GM10266 (cell line): ENCODE results near the gene DOCK3.

Experiments used
- DNase-seq: peaks from one replicate; pipeline ENCODE4 v3.0.0; 2012; ENCODE audit errors: extremely low spot score
- CTCF ChIP-seq: IDR thresholded peaks from 2 replicates; pipeline ENCODE4 v1.5.1; 2012; ENCODE audit warnings: mild to moderate bottlenecking, low read depth; ENCODE audit not compliant: control insufficient read depth, insufficient read depth; ENCODE audit errors: missing control alignments

Gene DOCK3

GRCh38 chr3:50674349-50675178 lies at the start of gene DOCK3:
Gene DOCK3, plus strand, starts transcription at chr3:50674927. Its CDS starts 337 bp downstream, at chr3:50675264.
- TF ChIP-seq CTCF, result no peak
- peak; percentile 85 for DNase-seq

DNA sequence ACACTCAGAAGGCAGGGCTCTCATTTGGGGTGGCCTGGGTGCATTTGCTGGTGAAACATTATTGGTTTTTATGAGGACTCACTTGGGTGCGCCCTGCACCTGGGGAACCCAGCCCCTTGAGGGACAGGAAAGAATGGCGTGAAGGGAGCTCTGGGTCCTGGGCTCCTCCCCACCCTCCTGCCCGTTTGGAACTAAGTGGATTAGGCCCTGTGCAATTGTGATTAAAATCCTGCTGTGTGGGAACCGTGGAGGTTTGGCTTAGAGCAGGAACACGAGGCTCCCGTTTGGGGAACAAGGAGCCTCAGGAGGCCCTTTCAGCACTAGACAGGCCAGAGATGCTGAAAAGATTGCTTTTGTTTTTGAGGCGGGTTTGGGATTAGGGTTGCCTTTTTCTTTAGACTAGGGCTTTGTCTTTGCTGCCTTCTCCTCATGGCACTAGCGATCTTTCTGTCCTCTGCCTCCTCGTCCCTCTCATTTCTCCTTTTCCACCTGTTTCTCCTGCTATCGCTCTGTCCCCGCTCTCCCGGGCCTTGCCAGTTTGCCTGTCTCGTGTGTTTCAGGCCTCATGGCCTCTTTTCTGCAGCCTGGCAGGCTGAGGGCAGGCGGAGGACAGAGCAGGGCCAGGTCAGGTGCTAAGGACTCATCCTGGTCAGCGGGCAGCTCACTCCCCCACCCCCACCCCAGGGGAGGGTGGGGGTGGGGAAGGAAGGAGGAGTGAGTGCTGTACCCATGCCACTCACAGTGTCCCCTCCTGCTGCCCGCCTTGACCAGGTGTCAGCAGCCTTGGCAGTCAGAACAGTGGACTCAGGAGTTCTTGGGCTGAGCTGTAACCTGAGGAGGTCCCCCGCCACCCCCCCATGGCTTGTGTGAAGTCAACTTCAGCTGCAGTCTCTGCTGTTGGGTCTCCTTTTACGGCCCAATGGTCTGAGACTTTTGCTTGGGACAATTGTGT lies 49.2 kb upstream of the DOCK3 start:
- no peak for DNase-seq
- TF ChIP-seq CTCF, result no peak

DNA sequence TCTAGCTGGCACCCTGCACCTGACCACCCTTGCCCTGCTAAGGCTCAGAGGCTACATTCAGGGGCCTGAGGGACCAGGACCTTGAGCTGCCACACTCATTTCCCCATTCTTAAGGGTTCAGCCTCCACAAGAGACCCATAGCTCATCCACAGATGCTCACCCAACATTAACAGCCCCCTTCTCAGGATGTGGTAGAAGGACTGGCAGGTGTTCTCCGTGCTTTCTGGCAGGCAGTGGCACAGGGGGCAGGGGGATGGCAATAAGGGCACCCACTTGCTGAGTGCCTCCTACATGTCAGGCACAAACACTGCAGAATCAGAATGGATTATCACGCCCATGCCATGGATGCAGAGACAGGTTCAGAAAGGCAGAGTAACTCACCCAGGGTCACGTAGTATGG lies 48.3 kb upstream of the DOCK3 start:
- no peak for DNase-seq
- no peak for TF ChIP-seq CTCF

DNA sequence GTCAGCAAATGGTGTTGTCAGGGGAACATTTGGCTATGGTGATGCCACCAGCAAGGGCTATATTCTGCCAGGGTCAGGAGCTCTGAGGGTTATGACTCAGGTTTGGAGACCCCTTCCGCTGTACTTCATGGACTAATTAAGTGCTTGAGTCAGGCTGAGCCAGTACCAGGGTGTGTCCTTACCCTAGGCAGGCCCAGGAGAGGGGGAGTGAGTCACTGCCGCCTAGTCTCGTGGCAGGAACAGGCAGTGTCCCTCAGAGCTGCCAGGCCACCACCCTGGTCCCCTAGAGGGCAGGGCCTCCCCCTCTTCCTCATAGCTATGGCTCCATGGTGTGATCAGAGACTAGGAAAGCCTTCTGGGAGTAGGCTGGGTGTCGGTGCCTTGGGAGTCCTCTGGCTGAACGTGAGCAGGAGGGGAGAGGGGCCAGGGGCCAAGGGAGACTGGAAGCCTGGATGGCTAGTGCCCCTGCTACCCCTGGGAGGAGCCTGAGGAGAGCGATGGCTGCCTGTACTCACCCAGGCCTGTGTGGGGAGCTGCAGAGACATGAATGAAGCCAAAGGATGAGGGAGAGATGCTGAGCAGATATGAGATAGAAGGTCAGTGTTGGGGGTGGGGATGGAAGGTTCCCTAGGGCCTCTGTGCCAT lies 47.2 kb upstream of the DOCK3 start:
- no peak for DNase-seq
- TF ChIP-seq CTCF, result peak; percentile 59

GRCh38 chr3:50628601-50629000 lies 46.1 kb upstream of the DOCK3 start:
- TF ChIP-seq CTCF, result no peak
- no peak for DNase-seq

- TF ChIP-seq CTCF, result no peak
- no peak for DNase-seq
Measured at GRCh38 chr3:50630394-50630793, 44.3 kb upstream of the DOCK3 start.
